ENCODE results near the gene TTLL5.

TTLL5 gene

DNA sequence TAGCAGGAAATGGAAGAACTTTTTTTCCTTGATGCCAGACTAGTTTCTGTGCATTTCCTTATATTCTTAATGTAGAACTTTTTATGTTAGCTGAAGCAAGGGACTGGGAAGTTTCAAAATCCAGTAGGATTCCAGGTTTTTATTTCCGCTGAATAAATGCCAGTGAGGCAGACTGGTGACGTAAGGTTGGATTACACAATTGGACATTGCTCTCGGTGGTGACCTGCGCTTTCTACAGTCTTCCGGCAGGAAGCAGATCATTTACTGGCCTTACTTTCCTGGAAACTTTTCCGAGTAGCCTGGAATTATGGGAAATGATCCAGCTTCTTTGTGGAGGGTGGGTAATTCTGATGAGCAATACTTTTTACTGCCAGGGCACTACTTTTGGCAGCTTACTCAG is 328.1 kb downstream of the TTLL5 start:
- peaks cover 8% of the 10 kb centered on the region for H3K27me3 ChIP-seq (ENCODE audit: control insufficient read depth, insufficient read depth, low read length)
- H3K4me3 ChIP-seq (ENCODE audit: low read depth, low read length), result no peak overlapping the region
- peaks cover 27% of the 10 kb centered on the region for H3K36me3 ChIP-seq (ENCODE audit: control insufficient read depth, insufficient read depth, low read length)
- H3K4me1 ChIP-seq (ENCODE audit: control insufficient read depth, insufficient read depth, low read length), result peaks cover 5% of the 10 kb centered on the region; the same call in 1 of the 2 replicates
- no peaks in the 10 kb centered on the region for H3K9me3 ChIP-seq (ENCODE audit: control insufficient read depth, insufficient read depth, low read depth, low read length)
- no peak overlapping the region for H3K9ac ChIP-seq (ENCODE audit: low read length)
- H3K27ac ChIP-seq (ENCODE audit: low read depth, low read length), result no peak overlapping the region

DNA sequence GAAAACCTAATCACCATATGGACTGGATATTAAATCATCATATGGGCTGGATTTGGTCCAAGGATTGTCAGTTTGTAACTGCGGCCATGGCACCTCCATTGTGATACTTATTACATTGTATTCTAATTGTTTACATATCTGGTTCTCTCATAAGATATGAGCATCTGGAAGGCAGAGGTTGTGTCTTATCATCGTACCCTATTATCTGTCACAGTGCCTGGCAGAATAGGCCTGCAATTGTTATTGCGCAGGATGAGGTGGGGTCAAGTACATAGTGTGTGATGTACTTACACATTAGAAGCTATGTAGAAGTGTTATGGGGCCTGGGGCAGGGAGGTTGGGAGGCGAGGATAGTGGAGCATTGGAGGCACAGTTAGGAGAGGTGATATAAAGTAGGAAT is 329.3 kb downstream of the TTLL5 start:
- peaks cover 5% of the 10 kb centered on the region; the same call in 1 of the 2 replicates for H3K4me1 ChIP-seq (ENCODE audit: control insufficient read depth, insufficient read depth, low read length)
- H3K27me3 ChIP-seq (ENCODE audit: control insufficient read depth, insufficient read depth, low read length), result no peaks in the 10 kb centered on the region
- H3K36me3 ChIP-seq (ENCODE audit: control insufficient read depth, insufficient read depth, low read length), result peaks cover 29% of the 10 kb centered on the region
- H3K9ac ChIP-seq (ENCODE audit: low read length), result no peak overlapping the region
- no peak overlapping the region for H3K4me3 ChIP-seq (ENCODE audit: low read depth, low read length)
- no peaks in the 10 kb centered on the region for H3K9me3 ChIP-seq (ENCODE audit: control insufficient read depth, insufficient read depth, low read depth, low read length)
- H3K27ac ChIP-seq (ENCODE audit: low read depth, low read length), result no peak overlapping the region

DNA sequence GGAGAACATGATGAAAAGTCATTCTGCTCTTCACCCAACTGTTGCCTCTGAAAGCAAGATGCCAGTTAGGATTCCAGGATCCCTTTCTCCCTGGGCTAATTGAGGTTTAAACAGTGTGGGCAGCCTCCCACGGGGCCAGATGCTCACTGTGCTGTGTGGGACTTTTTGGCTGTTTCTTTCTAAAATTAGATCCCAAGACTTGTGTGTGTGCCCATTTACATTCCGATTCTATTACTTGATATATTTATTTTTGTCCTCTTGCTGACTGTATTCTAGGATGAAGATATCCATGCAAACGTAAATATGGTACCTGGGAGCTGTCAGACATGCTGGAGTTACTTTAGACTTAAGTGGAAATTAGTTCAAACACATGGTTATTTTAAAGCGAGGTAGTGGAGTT is 330.7 kb downstream of the TTLL5 start:
- no peaks in the 10 kb centered on the region for H3K9me3 ChIP-seq (ENCODE audit: control insufficient read depth, insufficient read depth, low read depth, low read length)
- no peak overlapping the region for H3K27ac ChIP-seq (ENCODE audit: low read depth, low read length)
- no peaks in the 10 kb centered on the region for H3K4me1 ChIP-seq (ENCODE audit: control insufficient read depth, insufficient read depth, low read length)
- no peaks in the 10 kb centered on the region for H3K27me3 ChIP-seq (ENCODE audit: control insufficient read depth, insufficient read depth, low read length)
- no peak overlapping the region for H3K4me3 ChIP-seq (ENCODE audit: low read depth, low read length)
- no peak overlapping the region for H3K9ac ChIP-seq (ENCODE audit: low read length)
- peaks cover 42% of the 10 kb centered on the region for H3K36me3 ChIP-seq (ENCODE audit: control insufficient read depth, insufficient read depth, low read length)

- Histone ChIP-seq H3K4me1 (ENCODE audit: control insufficient read depth, insufficient read depth, low read length) (no peaks in the 10 kb centered on the region), H3K9ac (ENCODE audit: low read length) (no peak overlapping the region), H3K36me3 (ENCODE audit: control insufficient read depth, insufficient read depth, low read length) (peaks cover 53% of the 10 kb centered on the region), H3K9me3 (ENCODE audit: control insufficient read depth, insufficient read depth, low read depth, low read length) (no peaks in the 10 kb centered on the region), H3K4me3 (ENCODE audit: low read depth, low read length) (no peak overlapping the region), H3K27me3 (ENCODE audit: control insufficient read depth, insufficient read depth, low read length) (no peaks in the 10 kb centered on the region), H3K27ac (ENCODE audit: low read depth, low read length) (no peak overlapping the region)
These were observed 332.6 kb downstream of the TTLL5 start for GRCh38 chr14:75993567-75994041.

DNA sequence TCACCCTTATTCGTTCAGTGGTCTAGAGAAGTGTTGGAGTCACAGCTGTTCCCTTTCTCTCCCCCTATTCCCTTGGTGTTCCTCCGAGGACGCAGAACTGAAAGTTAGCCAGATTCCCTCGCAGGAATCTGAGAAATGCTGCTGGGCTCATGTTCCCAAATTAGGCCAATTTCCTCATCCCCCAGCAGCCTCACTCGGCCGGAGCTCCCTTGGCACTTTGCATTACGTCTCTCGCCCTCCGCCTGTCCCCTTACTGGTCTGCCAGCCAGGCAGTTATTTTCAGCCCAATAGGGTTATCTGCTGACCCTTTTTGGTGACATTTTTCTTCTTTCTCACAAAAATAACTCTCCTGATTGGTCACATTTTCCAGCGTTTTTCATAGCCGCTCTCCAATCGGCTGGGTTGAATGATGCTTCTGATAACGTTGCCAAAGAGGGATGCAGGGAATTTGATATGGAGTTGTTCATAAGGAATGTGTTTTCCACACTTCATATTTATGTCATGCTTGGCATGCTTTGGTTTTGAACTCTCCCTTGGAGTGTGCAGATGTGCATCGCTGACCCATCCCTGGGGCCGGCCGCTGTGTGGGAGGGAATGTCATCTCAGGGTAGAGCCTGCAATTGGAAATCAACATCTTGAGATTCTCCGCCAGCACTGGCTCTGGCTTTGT is 334.5 kb downstream of the TTLL5 start:
- Histone ChIP-seq H3K9me3 (ENCODE audit: control insufficient read depth, insufficient read depth, low read depth, low read length) (no peaks in the 10 kb centered on the region), H3K4me3 (ENCODE audit: low read depth, low read length) (no peak overlapping the region), H3K27ac (ENCODE audit: low read depth, low read length) (no peak overlapping the region), H3K9ac (ENCODE audit: low read length) (no peak overlapping the region), H3K4me1 (ENCODE audit: control insufficient read depth, insufficient read depth, low read length) (no peaks in the 10 kb centered on the region), H3K27me3 (ENCODE audit: control insufficient read depth, insufficient read depth, low read length) (no peaks in the 10 kb centered on the region), H3K36me3 (ENCODE audit: control insufficient read depth, insufficient read depth, low read length) (peaks cover 49% of the 10 kb centered on the region)

DNA sequence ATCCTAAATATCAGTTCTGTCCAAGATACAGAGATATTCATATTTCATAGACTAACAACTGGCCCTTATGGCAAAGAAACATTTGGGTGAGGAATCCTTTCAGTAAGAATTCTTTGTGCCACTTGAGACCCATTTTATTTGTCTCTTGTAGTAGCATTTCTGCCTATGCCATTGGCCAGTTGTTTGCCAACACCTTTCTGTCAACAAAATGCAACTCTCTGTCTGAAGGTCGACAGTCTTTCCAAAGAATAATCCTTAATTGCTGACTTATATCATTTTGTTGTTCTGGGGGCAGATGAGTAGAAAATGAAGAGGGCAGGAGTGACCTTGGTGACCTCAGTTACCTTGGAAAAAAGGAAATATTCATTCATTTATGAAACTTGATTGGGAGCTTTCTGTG is 335.4 kb downstream of the TTLL5 start:
- Histone ChIP-seq H3K4me3 (ENCODE audit: low read depth, low read length) (no peak overlapping the region), H3K4me1 (ENCODE audit: control insufficient read depth, insufficient read depth, low read length) (no peaks in the 10 kb centered on the region), H3K27me3 (ENCODE audit: control insufficient read depth, insufficient read depth, low read length) (no peaks in the 10 kb centered on the region)

GRCh38 chr14:75999511-76000190 is 338.6 kb downstream of the TTLL5 start:
- Histone ChIP-seq H3K4me1 (ENCODE audit: control insufficient read depth, insufficient read depth, low read length) (no peaks in the 10 kb centered on the region), H3K27ac (ENCODE audit: low read depth, low read length) (no peak overlapping the region), H3K36me3 (ENCODE audit: control insufficient read depth, insufficient read depth, low read length) (peaks cover 58% of the 10 kb centered on the region), H3K27me3 (ENCODE audit: control insufficient read depth, insufficient read depth, low read length) (no peaks in the 10 kb centered on the region), H3K4me3 (ENCODE audit: low read depth, low read length) (no peak overlapping the region), H3K9ac (ENCODE audit: low read length) (no peak overlapping the region), H3K9me3 (ENCODE audit: control insufficient read depth, insufficient read depth, low read depth, low read length) (peaks cover 8% of the 10 kb centered on the region; the same call in 1 of the 2 replicates)

More for the DNA sequence above, 335.4 kb downstream of the TTLL5 start:
- H3K27ac ChIP-seq (ENCODE audit: low read depth, low read length), result no peak overlapping the region
- no peaks in the 10 kb centered on the region for H3K9me3 ChIP-seq (ENCODE audit: control insufficient read depth, insufficient read depth, low read depth, low read length)
- H3K9ac ChIP-seq (ENCODE audit: low read length), result no peak overlapping the region
- H3K36me3 ChIP-seq (ENCODE audit: control insufficient read depth, insufficient read depth, low read length), result peaks cover 52% of the 10 kb centered on the region

- H3K27ac ChIP-seq (ENCODE audit: low read depth, low read length), result no peak overlapping the region
- H3K9me3 ChIP-seq (ENCODE audit: control insufficient read depth, insufficient read depth, low read depth, low read length), result peaks cover 15% of the 10 kb centered on the region; the same call in 1 of the 2 replicates
- H3K9ac ChIP-seq (ENCODE audit: low read length), result no peak overlapping the region
- H3K4me1 ChIP-seq (ENCODE audit: control insufficient read depth, insufficient read depth, low read length), result no peaks in the 10 kb centered on the region
- H3K36me3 ChIP-seq (ENCODE audit: control insufficient read depth, insufficient read depth, low read length), result peaks cover 53% of the 10 kb centered on the region
- H3K4me3 ChIP-seq (ENCODE audit: low read depth, low read length), result no peak overlapping the region
- no peaks in the 10 kb centered on the region for H3K27me3 ChIP-seq (ENCODE audit: control insufficient read depth, insufficient read depth, low read length)
These were observed 341.3 kb downstream of the TTLL5 start for GRCh38 chr14:76002383-76002782.
